Measurements from ENCODE around the gene TNP2. TPM values are rescaled to one million over a fixed set of nuclear protein-coding genes. Genes with fewer than 3 reads are reported as not detected.

Gene TNP2
- total RNA-seq, 1 donor from 2014 or later: not detected

GRCh38 chr16:11313493-11314308 lies 44.6 kb upstream of the TNP2 start:
- DNase-seq (ENCODE audit: low spot score in 2 of 2): no peak
- H3K27me3 ChIP-seq: no peaks in the 10 kb centered on the region
- H3K4me1 ChIP-seq: no peaks in the 10 kb centered on the region
- intact Hi-C loops (cut with DNase I): no loop called here
- no peaks in the 10 kb centered on the region for H3K9me3 ChIP-seq
- TF ChIP-seq CTCF (IDR thresholded peaks at IDR 0.05): no peak
- no peak overlapping the region for H3K27ac ChIP-seq
- no peaks in the 10 kb centered on the region for H3K36me3 ChIP-seq
- no peak overlapping the region for H3K4me3 ChIP-seq

- Histone ChIP-seq H3K27me3 (no peaks in the 10 kb centered on the region), H3K9me3 (no peaks in the 10 kb centered on the region), H3K36me3 (no peaks in the 10 kb centered on the region), H3K27ac (no peak overlapping the region), H3K4me3 (no peak overlapping the region), H3K4me1 (no peaks in the 10 kb centered on the region)
- DNase-seq (ENCODE audit: low spot score in 2 of 2): no peak
- intact Hi-C loops (cut with DNase I): no loop called here
- TF ChIP-seq CTCF (IDR thresholded peaks at IDR 0.05): no peak
These were observed 43.8 kb upstream of the TNP2 start for GRCh38 chr16:11312718-11313492.

- Histone ChIP-seq H3K4me1 (no peaks in the 10 kb centered on the region), H3K27me3 (no peaks in the 10 kb centered on the region), H3K4me3 (no peak overlapping the region), H3K36me3 (no peaks in the 10 kb centered on the region), H3K27ac (no peak overlapping the region), H3K9me3 (no peaks in the 10 kb centered on the region)
- no peak for TF ChIP-seq CTCF (IDR thresholded peaks at IDR 0.05)
- no peak for DNase-seq (ENCODE audit: low spot score in 2 of 2)
- intact Hi-C loops (cut with DNase I): no loop called here
These were observed 42.0 kb upstream of the TNP2 start for GRCh38 chr16:11310997-11311561.

- H3K36me3 ChIP-seq: no peaks in the 10 kb centered on the region
- no peak overlapping the region for H3K27ac ChIP-seq
- intact Hi-C loops (cut with DNase I): no loop called here
- DNase-seq (ENCODE audit: low spot score in 2 of 2): no peak
- H3K27me3 ChIP-seq: no peaks in the 10 kb centered on the region
- no peaks in the 10 kb centered on the region for H3K4me1 ChIP-seq
- no peaks in the 10 kb centered on the region for H3K9me3 ChIP-seq
- no peak for TF ChIP-seq CTCF (IDR thresholded peaks at IDR 0.05)
- no peak overlapping the region for H3K4me3 ChIP-seq
These were observed 41.5 kb upstream of the TNP2 start for GRCh38 chr16:11310634-11310977.

- no peak overlapping the region for H3K27ac ChIP-seq
- DNase-seq (ENCODE audit: low spot score in 2 of 2): no peak
- no peak for TF ChIP-seq CTCF (IDR thresholded peaks at IDR 0.05)
These were observed 40.9 kb upstream of the TNP2 start for GRCh38 chr16:11309895-11310633.

More at GRCh38 chr16:11309895-11310633, 40.9 kb upstream of the TNP2 start:
- H3K36me3 ChIP-seq: no peaks in the 10 kb centered on the region
- no peaks in the 10 kb centered on the region for H3K4me1 ChIP-seq
- no peaks in the 10 kb centered on the region for H3K9me3 ChIP-seq
- no peaks in the 10 kb centered on the region for H3K27me3 ChIP-seq
- no peak overlapping the region for H3K4me3 ChIP-seq
- intact Hi-C loops (cut with DNase I): no loop called here
